ENCODE measurements around the gene SATB1. TPM values are rescaled to one million over a fixed set of nuclear protein-coding genes. Genes with fewer than 3 reads are reported as not detected.
"Not testable (repeated sequence)": the region's sequence is repeated elsewhere in the genome, so short reads cannot be mapped to it uniquely, and the experiment has no call there.

Gene SATB1
- polyA plus RNA-seq, 4 donors = 8.1 to 30.6 (median 10.1) TPM

GRCh38 chr3:18334837-18335601 lies 90.1 kb downstream of the SATB1 start:
- no peaks in the 10 kb centered on the region for H3K36me3 ChIP-seq (ENCODE audit: control insufficient read depth in 3 of 3, insufficient read depth in 2 of 3, low read depth in 1 of 3, low read length in 3 of 3)
- H3K27ac ChIP-seq (ENCODE audit: low read depth in 1 of 3, low read length in 2 of 3) = no peak overlapping the region
- H3K27me3 ChIP-seq (ENCODE audit: control insufficient read depth in 3 of 3, insufficient read depth in 3 of 3, low read length in 3 of 3) = no peaks in the 10 kb centered on the region
- no peak overlapping the region for H3K4me3 ChIP-seq (ENCODE audit: low read depth in 1 of 3, low read length in 3 of 3)
- FAIRE-seq (no peak), DNase-seq (no peak)
- no peaks in the 10 kb centered on the region for H3K9me3 ChIP-seq (ENCODE audit: control insufficient read depth in 2 of 2, insufficient read depth in 1 of 2, low read depth in 1 of 2, low read length in 1 of 2)
- no peaks in the 10 kb centered on the region for H3K4me1 ChIP-seq (ENCODE audit: control insufficient read depth in 3 of 3, insufficient read depth in 2 of 3, low read depth in 1 of 3, low read length in 2 of 3)

GRCh38 chr3:18330772-18331441 lies 94.2 kb downstream of the SATB1 start:
- H3K27me3 ChIP-seq (ENCODE audit: control insufficient read depth in 3 of 3, insufficient read depth in 3 of 3, low read length in 3 of 3); FAIRE-seq; H3K9me3 ChIP-seq (ENCODE audit: control insufficient read depth in 2 of 2, insufficient read depth in 1 of 2, low read depth in 1 of 2, low read length in 1 of 2); H3K4me1 ChIP-seq (ENCODE audit: control insufficient read depth in 3 of 3, insufficient read depth in 2 of 3, low read depth in 1 of 3, low read length in 2 of 3); H3K36me3 ChIP-seq (ENCODE audit: control insufficient read depth in 3 of 3, insufficient read depth in 2 of 3, low read depth in 1 of 3, low read length in 3 of 3): not testable (repeated sequence)
- Histone ChIP-seq H3K27ac (ENCODE audit: low read depth in 1 of 3, low read length in 2 of 3) (peak overlapping the region in 1 of 3 donors; percentile 54), H3K4me3 (ENCODE audit: low read depth in 1 of 3, low read length in 3 of 3) (peak overlapping the region in 1 of 3 donors; percentile 22)
- WGBS, 3 donors = 12 to 65% (median 39%) methylated on average over 22 to 25 of the region's 25 CpGs
- peak; percentile 17 to 57 for DNase-seq

GRCh38 chr3:18308096-18308650 lies 117.0 kb downstream of the SATB1 start:
- Histone ChIP-seq H3K9me3 (ENCODE audit: control insufficient read depth in 2 of 2, insufficient read depth in 1 of 2, low read depth in 1 of 2, low read length in 1 of 2) (no peaks in the 10 kb centered on the region), H3K4me1 (ENCODE audit: control insufficient read depth in 3 of 3, insufficient read depth in 2 of 3, low read depth in 1 of 3, low read length in 2 of 3) (no peaks in the 10 kb centered on the region), H3K4me3 (ENCODE audit: low read depth in 1 of 3, low read length in 3 of 3) (no peak overlapping the region), H3K27me3 (ENCODE audit: control insufficient read depth in 3 of 3, insufficient read depth in 3 of 3, low read length in 3 of 3) (no peaks in the 10 kb centered on the region), H3K27ac (ENCODE audit: low read depth in 1 of 3, low read length in 2 of 3) (no peak overlapping the region), H3K36me3 (ENCODE audit: control insufficient read depth in 3 of 3, insufficient read depth in 2 of 3, low read depth in 1 of 3, low read length in 3 of 3) (no peaks in the 10 kb centered on the region)
- DNase-seq = no peak
- FAIRE-seq = no peak
- WGBS, 3 donors = 52 to 59% (median 56%) methylated on average over 5 of the region's 5 CpGs

- Histone ChIP-seq H3K27me3 (ENCODE audit: control insufficient read depth in 3 of 3, insufficient read depth in 3 of 3, low read length in 3 of 3) (no peaks in the 10 kb centered on the region), H3K36me3 (ENCODE audit: control insufficient read depth in 3 of 3, insufficient read depth in 2 of 3, low read depth in 1 of 3, low read length in 3 of 3) (no peaks in the 10 kb centered on the region), H3K4me3 (ENCODE audit: low read depth in 1 of 3, low read length in 3 of 3) (no peak overlapping the region), H3K9me3 (ENCODE audit: control insufficient read depth in 2 of 2, insufficient read depth in 1 of 2, low read depth in 1 of 2, low read length in 1 of 2) (no peaks in the 10 kb centered on the region), H3K27ac (ENCODE audit: low read depth in 1 of 3, low read length in 2 of 3) (no peak overlapping the region), H3K4me1 (ENCODE audit: control insufficient read depth in 3 of 3, insufficient read depth in 2 of 3, low read depth in 1 of 3, low read length in 2 of 3) (no peaks in the 10 kb centered on the region)
- WGBS, 3 donors = 89 to 91% (median 91%) methylated on average over 1 of the region's 1 CpG
- no peak for FAIRE-seq
- DNase-seq = no peak
These were observed 117.6 kb downstream of the SATB1 start for GRCh38 chr3:18307529-18307928.

- FAIRE-seq = no peak
- Histone ChIP-seq H3K4me3 (ENCODE audit: low read depth in 1 of 3, low read length in 3 of 3) (no peak overlapping the region), H3K36me3 (ENCODE audit: control insufficient read depth in 3 of 3, insufficient read depth in 2 of 3, low read depth in 1 of 3, low read length in 3 of 3) (no peaks in the 10 kb centered on the region), H3K27ac (ENCODE audit: low read depth in 1 of 3, low read length in 2 of 3) (no peak overlapping the region), H3K4me1 (ENCODE audit: control insufficient read depth in 3 of 3, insufficient read depth in 2 of 3, low read depth in 1 of 3, low read length in 2 of 3) (no peaks in the 10 kb centered on the region), H3K9me3 (ENCODE audit: control insufficient read depth in 2 of 2, insufficient read depth in 1 of 2, low read depth in 1 of 2, low read length in 1 of 2) (no peaks in the 10 kb centered on the region), H3K27me3 (ENCODE audit: control insufficient read depth in 3 of 3, insufficient read depth in 3 of 3, low read length in 3 of 3) (no peaks in the 10 kb centered on the region)
- 70 to 84% (median 80%) methylated on average over 1 of the region's 1 CpG for WGBS, 3 donors
- DNase-seq = no peak
These were observed 122.6 kb downstream of the SATB1 start for GRCh38 chr3:18302517-18302916.

GRCh38 chr3:18301781-18302180 lies 123.4 kb downstream of the SATB1 start:
- H3K4me1 ChIP-seq (ENCODE audit: control insufficient read depth in 3 of 3, insufficient read depth in 2 of 3, low read depth in 1 of 3, low read length in 2 of 3) = no peaks in the 10 kb centered on the region
- H3K27me3 ChIP-seq (ENCODE audit: control insufficient read depth in 3 of 3, insufficient read depth in 3 of 3, low read length in 3 of 3) = no peaks in the 10 kb centered on the region
- WGBS, 3 donors = 85 to 98% (median 92%) methylated on average over 1 of the region's 1 CpG

GRCh38 chr3:18300916-18301315 lies 124.2 kb downstream of the SATB1 start:
- Histone ChIP-seq H3K27ac (ENCODE audit: low read depth in 1 of 3, low read length in 2 of 3) (no peak overlapping the region), H3K4me1 (ENCODE audit: control insufficient read depth in 3 of 3, insufficient read depth in 2 of 3, low read depth in 1 of 3, low read length in 2 of 3) (no peaks in the 10 kb centered on the region), H3K4me3 (ENCODE audit: low read depth in 1 of 3, low read length in 3 of 3) (no peak overlapping the region), H3K36me3 (ENCODE audit: control insufficient read depth in 3 of 3, insufficient read depth in 2 of 3, low read depth in 1 of 3, low read length in 3 of 3) (no peaks in the 10 kb centered on the region), H3K9me3 (ENCODE audit: control insufficient read depth in 2 of 2, insufficient read depth in 1 of 2, low read depth in 1 of 2, low read length in 1 of 2) (peaks cover 0 to 4% of the 10 kb centered on the region in 2 donors), H3K27me3 (ENCODE audit: control insufficient read depth in 3 of 3, insufficient read depth in 3 of 3, low read length in 3 of 3) (no peaks in the 10 kb centered on the region)
- WGBS, 3 donors = 76 to 83% (median 81%) methylated on average over 3 of the region's 3 CpGs
- FAIRE-seq = no peak
- no peak for DNase-seq

More at GRCh38 chr3:18301781-18302180, 123.4 kb downstream of the SATB1 start:
- Histone ChIP-seq H3K9me3 (ENCODE audit: control insufficient read depth in 2 of 2, insufficient read depth in 1 of 2, low read depth in 1 of 2, low read length in 1 of 2) (no peaks in the 10 kb centered on the region), H3K36me3 (ENCODE audit: control insufficient read depth in 3 of 3, insufficient read depth in 2 of 3, low read depth in 1 of 3, low read length in 3 of 3) (no peaks in the 10 kb centered on the region), H3K4me3 (ENCODE audit: low read depth in 1 of 3, low read length in 3 of 3) (no peak overlapping the region), H3K27ac (ENCODE audit: low read depth in 1 of 3, low read length in 2 of 3) (no peak overlapping the region)
- no peak for DNase-seq
- FAIRE-seq = no peak

- Histone ChIP-seq H3K4me1 (ENCODE audit: control insufficient read depth in 3 of 3, insufficient read depth in 2 of 3, low read depth in 1 of 3, low read length in 2 of 3) (no peaks in the 10 kb centered on the region), H3K27ac (ENCODE audit: low read depth in 1 of 3, low read length in 2 of 3) (no peak overlapping the region), H3K4me3 (ENCODE audit: low read depth in 1 of 3, low read length in 3 of 3) (no peak overlapping the region), H3K36me3 (ENCODE audit: control insufficient read depth in 3 of 3, insufficient read depth in 2 of 3, low read depth in 1 of 3, low read length in 3 of 3) (no peaks in the 10 kb centered on the region), H3K27me3 (ENCODE audit: control insufficient read depth in 3 of 3, insufficient read depth in 3 of 3, low read length in 3 of 3) (no peaks in the 10 kb centered on the region), H3K9me3 (ENCODE audit: control insufficient read depth in 2 of 2, insufficient read depth in 1 of 2, low read depth in 1 of 2, low read length in 1 of 2) (peaks cover 0 to 8% of the 10 kb centered on the region in 2 donors)
- DNase-seq (no peak), FAIRE-seq (no peak)
These were observed 128.0 kb downstream of the SATB1 start for GRCh38 chr3:18297126-18297525.

Measured in small intestine (tissue), 7 donors.